HUDEP-2 (cell line): ENCODE data around the gene ASAP2.
"Not testable (repeated sequence)": the region's sequence is repeated elsewhere in the genome, so short reads cannot be mapped to it uniquely, and the experiment has no call there.

Experiments
- DNase-seq, 76 experiments: peaks; one replicate each; lab custom pipeline; 2025; ENCODE audit not compliant: unreplicated experiment in 76 of 76; lab: John Stamatoyannopoulos, UW

The ASAP2 gene

DNA sequence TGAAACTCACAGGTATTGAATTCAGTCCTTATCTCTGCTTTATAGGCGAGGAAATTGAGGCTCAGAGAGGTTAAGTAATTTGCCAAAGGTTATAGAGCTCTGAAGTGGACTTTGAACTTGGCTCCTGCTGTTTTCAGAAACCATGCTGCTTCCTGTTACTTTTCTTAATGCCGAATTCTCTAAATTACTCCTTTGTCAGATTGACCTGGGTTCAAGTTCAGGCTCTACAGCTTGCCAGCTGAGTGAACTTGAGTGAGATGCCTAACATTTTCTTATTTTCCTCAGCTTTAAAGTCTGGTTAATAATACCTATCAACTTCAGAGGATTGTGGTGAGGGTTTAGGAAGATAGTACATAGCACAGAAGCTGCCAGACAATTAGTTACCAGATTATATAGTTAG is 3.4 kb downstream of the ASAP2 start:
- no peak for DNase-seq

DNA sequence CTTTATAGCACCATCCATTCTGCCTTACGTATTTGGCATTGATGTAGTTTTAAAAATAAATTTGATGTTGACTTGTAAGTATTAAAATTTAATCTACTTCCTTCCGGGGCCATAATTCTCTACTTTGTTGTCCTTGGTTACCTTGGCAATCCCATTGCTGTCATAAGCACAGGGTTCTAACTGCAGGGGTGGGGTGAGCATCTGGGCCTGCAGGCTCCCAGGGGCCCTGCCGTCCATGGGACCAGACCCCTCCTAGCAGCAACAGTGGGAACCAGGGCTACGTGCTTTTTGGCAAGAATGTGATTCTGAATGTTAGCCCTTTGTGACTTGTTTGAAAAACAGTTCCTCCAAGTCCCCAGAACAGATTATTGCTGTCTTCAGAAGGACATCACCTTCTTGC is 4.9 kb downstream of the ASAP2 start:
- no peak for DNase-seq

DNA sequence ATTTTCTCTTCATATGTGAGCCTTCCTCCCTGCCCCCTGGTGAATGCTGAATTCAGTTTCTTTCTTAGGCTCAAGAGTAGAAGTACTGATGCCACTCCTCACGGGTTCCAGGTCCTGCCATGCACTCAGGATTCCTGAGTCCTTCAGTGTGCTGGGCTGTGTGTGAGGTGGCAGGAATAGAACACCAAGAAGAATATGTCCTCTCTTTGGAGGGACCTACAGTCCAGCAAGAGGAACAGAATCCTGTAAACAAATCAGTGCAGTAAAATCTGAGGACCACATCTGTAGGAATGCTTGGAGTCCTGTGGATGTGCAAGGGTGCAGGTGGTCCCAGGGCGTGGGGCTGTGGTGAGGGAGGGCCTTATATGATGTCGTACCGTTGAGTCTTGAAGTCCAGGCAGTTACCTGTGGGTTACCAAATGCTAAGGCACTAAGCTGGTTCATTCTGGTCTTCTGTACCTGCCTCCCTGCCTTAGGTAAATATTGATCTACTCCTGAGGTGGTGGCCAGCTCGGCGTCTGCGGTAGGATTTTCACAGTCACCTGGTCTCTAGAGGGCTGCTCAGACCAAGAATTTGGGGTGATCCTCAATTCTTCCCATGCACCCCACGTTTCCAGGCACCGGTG is 5.5 kb downstream of the ASAP2 start:
- no peak for DNase-seq

DNA sequence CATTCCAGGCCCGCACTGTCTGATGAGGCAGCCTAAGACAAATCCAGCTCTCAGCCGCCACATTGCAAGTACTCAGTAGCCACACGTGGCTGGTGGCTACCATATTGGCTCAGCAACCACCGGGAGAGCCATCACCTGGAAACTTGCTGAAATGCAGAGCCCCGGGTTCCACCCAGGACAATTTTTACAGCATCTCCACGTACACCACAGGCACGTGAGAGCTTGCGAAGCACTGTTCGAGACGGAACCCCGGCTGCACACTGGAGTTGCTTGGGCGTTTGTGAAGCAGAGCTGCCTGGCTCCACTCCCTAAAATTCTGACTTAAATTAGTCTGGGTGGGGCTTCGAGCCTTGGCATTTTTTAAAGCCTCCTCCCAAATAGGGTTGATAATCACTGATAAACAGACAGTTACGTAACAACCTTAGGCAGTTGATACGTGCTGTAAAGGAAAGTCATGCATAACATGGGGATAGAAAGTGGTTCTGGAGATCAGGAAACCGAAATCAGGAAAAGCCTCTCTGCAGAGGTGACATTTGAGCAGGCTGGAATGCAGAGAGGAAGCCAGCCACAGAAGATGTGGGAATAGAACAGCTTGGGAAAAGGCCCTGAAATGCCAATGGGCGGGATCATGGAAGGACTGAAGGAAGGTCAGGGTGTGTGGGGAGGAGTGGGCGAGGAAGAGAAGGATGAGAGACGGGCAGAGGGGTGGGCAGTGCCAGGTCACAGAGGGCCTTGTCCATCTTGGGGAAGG is 6.2 kb downstream of the ASAP2 start:
- no peak for DNase-seq

DNA sequence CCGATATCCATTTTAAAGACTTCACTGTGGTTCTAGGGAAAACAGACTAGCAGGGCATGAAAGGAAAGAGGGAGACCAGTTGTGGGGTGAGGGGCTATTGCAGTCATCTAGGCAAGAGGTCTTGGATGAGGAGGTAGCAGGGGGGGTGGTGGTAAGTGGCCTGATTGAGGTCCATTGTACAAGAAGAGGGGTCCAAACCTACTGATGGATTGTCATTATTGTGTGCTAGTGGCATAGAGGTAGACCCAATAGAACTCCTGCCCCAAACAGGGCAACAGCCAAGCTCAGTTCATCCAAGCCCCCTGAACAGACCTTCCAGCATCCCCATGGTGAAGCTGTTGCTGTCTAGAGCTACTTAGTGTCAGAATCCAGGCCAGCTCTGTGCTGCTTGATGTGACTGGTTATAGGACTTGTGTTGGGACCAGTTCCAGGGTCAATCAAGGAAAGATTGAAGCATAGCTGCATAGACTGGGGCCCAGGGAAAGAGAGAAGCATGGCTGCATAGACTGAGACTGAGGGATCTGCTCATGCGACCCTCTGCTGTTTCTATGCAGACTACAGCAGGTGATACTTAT is 7.0 kb downstream of the ASAP2 start:
- no peak for DNase-seq

DNA sequence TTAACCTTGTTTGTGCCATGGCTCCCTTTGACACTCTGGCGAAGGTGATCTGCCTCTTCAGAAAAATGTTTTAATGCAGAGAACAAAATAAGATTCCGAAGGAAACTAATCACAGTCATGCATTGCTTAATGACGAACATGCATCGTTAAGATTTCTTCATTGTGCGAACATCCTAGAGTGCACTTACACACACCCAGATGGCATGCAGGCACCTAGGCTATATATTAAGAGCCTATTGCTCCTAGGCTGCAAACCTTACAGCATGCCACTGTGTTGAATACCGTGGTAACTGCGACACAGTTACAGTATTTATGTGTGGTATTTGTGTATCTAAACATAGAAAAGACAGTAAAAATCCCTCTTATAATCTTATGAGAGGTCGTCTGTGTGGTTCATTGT is 8.3 kb downstream of the ASAP2 start:
- no peak for DNase-seq

DNA sequence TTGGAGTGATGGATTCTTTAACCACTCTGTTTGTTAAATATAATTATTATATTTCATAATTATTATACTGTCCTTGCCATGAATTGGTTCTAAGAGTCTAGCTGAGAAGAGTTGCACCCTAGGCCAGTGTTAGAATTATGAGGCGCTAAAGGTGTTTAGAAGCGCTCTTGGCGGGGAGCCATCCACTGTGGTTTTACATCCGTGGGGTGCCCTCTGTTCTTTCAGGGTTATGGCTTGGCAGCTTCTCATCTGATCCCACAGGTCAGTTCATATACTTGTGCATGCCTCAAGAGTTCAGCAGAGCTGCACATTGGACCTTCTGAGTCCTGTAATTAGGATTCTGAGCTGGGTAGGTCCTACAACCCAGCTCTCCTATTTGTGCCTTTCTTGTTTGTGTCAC is 9.1 kb downstream of the ASAP2 start:
- no peak for DNase-seq

DNA sequence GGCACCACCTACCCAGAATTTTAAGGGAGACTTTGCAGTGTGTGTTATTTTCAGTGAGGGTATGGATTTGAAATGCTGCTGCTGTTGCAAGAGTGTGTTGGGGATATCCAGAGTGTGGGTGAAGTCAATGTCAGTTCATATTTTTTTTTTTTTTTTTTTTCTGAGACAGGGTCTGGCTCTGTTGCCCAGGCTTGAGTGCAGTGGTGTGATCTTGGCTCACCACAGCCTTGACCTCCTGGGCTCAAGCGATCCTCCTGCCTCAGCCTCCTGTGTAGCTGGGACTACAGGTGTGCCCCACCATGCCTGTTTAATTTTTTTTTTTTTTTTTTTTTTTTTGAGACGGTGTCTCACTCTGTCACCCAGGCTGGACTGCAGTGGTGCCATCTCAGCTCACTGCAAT is 9.5 kb downstream of the ASAP2 start:
- not testable (repeated sequence) for DNase-seq

DNA sequence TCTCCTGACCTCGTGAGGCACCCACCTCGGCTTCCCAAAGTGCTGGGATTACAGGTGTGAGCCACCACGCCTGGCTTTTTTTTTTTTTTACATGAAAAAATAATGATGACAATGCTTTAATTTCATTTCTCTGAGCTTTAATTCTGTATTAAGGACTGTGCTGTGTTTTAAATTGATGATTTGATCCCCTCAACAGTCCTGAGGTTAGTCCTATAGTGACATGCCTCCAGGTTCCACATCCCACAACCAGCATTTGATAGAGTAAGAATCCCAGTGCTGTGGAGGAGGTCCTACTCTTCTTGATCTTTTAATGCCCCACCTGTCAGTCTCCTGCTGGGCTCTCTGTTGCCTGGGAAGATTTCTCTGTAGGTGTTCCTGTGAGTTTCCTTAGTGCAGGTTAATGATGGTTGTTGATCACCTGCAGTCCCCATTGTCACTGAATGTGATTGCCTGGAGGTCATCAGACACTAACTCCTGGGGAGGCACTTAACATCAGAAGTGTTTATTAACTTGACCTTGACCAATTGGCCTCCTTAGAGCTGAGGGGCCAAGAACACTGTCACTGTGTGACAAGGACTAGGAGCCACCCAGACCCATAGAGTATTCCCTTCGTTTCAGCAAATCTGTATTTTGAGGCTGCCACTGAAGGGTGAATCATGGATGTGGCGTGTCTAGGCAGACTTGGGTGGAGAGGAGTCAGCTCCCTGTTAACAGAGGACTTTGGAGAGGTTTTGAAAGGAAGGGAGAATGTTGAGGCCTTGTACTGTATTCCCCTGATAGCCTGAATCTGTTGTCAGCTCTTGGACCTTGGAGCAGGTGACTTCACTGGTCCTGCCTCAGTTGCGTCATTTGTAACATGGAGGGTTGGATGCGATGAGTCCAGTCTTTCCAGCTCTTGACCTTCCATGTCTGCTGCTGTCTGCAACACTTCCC is 11.5 kb downstream of the ASAP2 start:
- DNase-seq: no peak

DNA sequence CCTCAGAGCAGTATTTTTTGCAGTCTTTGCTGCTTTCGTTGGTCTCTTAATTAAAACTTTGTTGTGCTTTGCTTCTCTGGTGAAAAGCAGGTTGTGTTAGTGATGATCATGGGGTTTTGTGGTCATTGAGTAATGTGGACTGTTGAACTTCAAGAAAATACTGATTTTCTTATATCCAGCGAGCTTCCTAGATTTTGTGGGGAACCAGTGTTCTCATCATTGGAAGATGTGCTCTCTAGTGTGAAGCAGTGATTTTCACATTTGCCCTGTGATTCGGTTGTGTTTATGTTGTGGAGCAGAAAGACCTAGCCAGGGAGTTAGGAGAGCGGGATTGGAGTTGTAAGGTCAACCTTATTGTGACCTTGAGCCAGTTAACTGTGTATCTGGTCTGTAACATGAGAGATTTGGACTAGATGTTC is 12.4 kb downstream of the ASAP2 start:
- no peak for DNase-seq

DNA sequence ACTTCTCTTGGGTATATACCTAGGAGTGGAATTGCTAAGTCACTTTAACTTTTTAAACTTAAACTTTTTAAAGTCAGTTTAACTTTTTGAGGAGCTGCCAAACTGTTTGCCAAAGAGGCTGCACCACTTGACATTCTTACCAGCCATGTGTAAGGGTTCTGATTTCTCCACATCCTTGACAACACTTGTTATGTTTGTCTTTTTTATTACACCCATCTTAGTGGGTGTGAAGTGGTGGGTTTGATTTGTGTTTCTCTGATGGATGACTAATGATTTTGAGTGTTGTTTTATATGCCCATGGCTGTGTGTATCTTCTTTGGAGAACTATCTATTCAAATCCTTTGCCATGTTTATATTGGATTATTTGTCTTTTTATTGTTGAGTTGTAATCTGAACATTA is 13.6 kb downstream of the ASAP2 start:
- DNase-seq: no peak

DNA sequence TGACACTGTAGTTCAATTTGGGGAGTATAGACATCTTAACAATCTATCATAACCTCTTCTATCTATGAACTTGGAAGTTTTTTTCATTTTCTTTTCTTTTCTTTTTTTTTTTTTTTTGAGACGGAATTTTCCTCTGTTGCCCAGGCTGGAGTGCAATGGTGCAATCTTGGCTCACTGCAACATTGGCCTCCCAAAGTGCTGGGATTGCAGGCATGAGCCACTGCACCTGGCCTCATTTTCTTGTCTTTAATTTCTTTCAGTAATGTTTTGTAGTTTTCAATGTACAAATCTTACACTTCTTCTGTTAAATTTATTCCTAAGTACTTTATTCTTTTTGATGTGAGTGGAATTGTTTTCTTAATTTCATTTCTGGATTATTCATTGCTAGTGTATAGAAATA is 14.6 kb downstream of the ASAP2 start:
- no peak for DNase-seq

DNA sequence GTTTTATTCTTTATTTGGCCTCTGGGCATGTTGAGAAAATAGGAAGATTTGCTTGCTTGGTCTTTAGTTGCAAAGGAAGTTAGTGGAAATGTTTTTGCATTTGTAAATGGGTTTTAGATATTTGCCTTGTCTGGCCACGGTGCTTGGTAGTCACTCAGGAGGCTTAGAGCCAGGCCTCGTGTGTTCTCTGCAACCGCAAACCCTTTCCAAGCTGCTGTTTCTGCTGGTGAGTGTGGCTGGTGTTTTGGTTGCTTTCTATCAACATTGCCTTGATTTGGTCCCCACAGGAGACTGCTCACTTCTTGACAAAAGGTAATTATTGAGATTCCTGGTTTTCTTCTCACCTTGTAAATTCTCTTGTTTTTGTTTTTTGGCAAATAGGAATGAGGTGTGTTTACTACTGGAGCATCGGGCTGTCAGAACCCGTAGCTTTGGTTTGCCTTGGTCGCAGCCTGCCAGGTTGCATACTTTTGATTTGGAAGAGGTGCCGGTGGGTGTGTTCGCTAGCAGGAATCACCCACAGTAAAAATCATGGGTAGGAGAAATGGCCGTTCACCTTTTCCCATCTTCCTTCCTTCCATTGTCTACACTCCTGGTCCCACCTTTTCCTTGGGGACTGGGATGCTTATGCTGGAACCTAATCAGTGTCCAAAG is 15.8 kb downstream of the ASAP2 start:
- DNase-seq: no peak

DNA sequence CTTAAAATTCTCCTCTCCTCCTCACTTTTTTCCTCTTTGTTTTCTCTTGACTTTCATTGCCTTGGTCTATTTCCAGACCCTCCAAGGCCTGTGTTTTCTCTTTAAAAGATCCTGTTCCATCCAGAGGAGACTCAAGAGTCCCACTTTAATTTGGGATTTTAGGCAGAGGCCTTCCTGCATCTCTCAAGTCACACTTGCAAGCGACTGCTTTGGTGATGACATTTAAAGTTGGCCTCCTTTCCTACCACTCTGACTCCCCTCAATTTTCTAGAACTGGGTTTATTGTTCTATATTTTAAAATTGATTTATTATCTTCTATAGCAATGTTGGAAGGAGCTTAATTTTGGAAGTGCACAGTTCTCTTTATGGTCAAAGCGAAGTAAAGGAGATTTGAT is 16.3 kb downstream of the ASAP2 start:
- DNase-seq: no peak

DNA sequence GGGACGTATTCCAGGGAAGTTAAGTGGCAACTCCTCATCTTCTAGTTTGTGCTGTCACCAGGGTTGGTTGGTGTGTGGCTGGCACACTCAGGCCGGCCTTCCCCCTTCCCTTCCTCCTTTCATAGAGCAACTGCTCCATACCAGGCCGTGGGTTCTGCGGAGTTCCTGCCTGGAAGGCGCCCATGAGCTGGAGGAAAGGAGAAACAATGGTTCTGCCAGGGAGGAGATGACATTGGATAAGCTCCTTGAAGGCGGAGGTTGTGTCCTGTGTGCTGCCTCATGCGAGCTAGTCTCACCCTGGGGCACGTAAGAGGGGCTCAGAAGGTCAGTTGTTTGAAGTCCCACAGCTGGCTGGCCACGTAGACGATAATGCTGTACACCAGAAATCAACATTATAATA is 19.2 kb downstream of the ASAP2 start:
- no peak for DNase-seq

DNA sequence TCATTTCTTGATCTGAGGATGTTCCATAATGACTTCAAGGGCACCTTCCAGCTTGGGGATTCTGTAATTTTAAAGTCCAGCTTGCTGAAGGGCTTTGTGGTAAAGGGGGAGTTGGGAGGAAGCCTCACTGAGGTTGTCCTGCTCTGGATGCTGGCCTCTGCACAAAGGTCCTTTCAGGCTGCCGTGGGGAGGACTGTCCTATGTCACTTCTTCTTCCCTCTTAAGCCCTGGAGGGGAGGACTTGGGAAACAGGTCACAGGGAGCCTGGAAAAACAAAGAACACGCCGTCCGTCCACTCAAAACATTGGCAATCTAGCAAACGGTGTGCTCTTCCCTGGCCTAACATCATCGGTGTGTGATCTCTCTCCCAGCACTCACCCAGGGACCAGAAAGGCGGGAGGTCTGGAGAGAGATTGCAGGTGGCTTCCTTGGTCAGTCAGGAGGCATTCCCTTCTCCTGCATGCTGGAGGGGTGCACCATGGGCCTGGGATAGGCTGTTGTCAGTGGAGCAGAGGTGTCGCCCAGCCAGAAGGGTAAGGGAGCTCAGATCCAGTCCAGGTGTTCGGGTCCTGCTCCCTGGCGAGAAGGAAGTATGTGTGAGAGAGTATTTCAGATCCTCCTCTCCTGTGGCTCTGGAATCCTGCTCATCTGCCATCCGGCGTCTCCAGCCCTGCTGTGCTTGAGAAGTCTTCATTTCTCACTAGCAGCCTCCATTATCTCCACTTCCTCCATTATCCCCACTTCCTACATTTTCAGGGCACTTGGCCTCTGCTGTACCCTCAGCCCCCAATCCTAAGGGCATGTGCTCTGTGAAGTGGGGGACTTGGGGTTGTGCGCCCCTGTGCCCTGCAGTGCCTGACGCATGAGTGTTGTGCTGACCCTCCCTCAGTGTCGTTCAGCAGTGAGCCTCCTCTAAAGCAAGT is 20.1 kb downstream of the ASAP2 start:
- DNase-seq: no peak

DNA sequence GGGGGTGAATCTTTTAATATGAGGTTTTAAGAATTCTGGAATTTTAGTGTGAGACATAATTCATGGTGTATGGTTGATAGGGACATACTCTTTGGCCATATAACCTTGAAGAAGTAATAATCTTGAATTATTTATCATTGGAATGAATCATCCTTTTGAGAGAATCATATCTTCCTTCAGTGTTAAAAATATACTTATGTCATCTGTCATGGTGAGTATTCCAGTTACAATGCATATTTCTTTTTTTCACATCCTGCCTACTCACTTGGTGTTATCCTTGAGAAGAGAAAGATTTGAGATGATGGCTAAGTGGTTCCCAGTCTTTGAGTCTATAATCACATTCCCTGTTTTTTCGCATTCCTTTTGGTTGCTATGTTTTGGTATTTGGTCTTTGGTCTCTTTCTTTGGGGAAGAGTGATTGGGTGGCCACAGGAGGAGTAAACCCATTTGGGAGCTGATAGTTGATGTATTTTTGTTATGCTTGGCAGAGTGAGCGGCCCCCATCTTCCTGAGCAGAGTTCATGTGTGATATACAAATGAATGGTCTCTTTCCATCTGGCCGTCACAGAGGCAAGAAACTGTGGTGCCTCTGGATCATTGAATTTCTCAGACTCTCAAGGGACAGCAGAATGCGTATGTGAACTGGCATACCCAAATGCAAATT is 21.6 kb downstream of the ASAP2 start:
- no peak for DNase-seq

DNA sequence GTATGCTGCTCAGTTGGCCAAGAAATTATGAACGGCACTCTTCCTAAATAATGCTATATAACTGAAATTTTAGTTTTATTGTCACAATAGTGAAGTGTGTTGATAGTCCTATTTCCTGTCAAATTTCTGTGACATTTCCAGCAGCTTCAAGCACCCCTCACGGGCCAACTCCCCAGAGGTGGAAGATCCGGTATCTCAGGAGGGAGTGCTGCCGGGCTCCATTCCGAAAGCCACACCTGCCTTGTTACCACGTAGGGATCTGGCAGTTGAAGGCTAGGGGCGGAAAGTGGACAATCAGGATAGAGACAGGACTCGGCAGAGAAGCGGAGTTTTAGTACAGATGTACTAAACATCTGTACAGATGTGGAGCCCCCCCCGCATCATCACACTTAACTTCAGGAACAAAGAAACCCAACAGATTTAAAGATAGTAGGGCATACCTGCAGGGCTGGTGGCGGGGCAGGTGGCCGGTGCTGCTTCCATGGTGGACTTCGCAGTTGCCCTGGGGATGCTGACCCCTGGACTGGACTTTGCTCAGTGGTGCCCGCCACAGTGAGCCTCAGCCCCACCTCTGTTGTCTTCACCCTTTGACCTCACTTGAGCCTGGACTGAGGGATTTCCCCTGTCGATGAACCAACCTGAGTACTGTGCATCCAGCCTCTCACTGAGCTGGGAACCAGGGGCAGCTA is 22.3 kb downstream of the ASAP2 start:
- DNase-seq: no peak

DNA sequence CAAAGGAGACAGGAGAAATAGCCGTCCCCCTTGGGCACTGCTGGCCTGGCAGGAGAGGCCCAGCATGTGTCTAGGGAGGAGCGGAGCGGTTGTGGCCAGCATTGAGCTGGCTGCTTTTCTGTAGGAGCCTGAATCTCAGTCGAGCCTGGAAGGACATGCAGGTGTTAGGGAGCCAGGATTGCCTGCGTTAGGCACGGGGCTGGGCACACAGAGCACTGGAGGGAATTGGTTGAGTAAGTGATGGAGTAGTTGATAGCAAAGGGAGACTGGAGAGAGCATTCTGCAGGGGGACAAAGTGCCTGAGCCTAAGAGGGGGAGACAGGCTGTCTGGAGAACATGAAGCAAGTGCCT is 22.8 kb downstream of the ASAP2 start:
- DNase-seq: no peak
